HTR-8/SVneo (cell line): ENCODE results near the gene CD7.
A peak's percentile ranks its signal among the peaks of the same experiment; 100 is the strongest.

Source experiments
- DNase-seq: peaks from one replicate; pipeline ENCODE4 v3.0.0; 2011; ENCODE audit warnings: low spot score, mixed read lengths; ENCODE audit not compliant: insufficient read length
- FAIRE-seq: peaks from 2 replicates; lab custom pipeline; 2011; peaks lifted over from hg19 to GRCh38; lab: Jason Lieb, UNC

CD7 gene

GRCh38 chr17:82283208-82283749 is 34.1 kb downstream of the CD7 start:
- DNase-seq (peak; percentile 91), FAIRE-seq (peak; percentile 80)

GRCh38 chr17:82282239-82283207 is 34.9 kb downstream of the CD7 start:
- no peak for FAIRE-seq

DNA sequence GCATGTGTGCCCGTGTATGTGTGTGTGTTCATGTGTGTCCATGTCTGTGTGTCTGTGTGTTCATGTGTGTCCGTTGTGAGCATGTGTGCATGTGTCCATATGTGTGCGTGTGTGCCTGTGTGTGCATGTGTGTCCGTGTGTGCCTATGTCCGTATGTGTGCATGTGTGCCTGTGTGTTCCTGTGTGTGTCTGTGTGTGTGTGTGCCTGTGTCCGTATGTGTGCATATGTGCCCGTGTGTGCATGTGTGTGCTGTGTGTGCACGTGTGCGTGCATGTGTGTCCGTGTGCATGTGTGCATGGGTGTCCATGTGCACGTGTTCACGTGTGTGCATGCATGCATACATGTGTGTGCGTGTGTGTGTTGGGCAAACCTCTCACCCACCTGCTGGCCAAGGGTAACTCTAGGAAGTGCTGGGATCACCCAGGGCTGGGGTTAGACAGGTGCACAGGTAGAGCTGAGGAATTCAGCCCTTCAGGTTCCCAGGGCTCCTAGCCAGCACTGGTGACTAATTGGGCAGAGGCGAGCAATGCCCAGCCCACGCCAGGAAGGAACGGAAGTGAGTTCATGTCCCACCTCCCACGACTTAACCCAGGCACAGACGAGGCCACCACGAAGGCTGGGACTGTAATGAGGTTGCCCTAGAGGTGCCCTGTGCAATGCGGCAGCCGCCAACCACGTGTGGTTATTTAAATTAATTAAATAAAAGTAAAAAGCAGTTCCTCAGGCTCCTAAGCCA is 35.7 kb downstream of the CD7 start:
- FAIRE-seq (peak; percentile 98), DNase-seq (no peak)

More at GRCh38 chr17:82282239-82283207, 34.9 kb downstream of the CD7 start:
- DNase-seq, result no peak

DNA sequence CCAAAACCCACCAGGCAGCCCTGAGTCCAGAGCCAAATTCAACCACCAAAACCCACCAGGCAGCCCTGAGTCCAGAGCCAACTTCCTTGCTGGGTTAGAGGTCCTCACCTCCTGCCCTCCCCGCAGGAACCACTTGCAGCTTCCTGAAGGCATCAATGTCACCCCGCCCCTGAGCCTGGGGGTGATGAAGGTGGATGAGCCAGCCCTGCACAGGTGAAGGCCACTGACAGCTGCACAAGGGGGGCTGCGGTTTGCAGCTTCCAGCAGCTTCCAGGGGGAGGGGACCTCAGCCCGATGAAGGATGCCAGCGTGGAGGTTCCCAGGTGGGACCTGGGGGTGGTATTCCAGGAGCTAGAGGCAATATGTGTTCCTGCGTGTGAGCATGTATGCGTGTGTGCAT is 36.3 kb downstream of the CD7 start:
- no peak for DNase-seq
- FAIRE-seq, result no peak

- DNase-seq, result no peak
- FAIRE-seq, result no peak
These were observed 36.9 kb downstream of the CD7 start for GRCh38 chr17:82280537-82280936.

GRCh38 chr17:82278786-82279391 is 38.5 kb downstream of the CD7 start:
- no peak for DNase-seq
- FAIRE-seq, result no peak

DNA sequence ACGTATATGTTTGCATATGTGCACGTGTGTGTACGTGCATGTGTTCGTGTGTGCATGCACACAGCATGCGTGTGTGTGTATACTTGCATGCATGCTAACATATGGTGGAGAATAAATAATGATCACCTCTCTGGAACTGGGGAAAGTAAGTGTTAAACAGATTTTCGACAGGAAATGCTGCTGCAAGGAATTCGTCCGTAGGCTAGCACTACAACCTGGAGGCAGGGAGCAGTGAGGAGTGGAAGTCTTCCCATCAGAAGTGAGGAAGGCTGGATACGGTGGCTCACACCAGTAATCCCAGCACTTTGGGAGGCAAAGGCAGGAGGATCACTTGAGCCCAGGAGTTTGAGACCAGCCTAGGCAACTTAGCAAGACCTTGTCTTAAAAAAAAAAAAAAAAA is 39.1 kb downstream of the CD7 start:
- FAIRE-seq (peak; percentile 86), DNase-seq (no peak)

DNA sequence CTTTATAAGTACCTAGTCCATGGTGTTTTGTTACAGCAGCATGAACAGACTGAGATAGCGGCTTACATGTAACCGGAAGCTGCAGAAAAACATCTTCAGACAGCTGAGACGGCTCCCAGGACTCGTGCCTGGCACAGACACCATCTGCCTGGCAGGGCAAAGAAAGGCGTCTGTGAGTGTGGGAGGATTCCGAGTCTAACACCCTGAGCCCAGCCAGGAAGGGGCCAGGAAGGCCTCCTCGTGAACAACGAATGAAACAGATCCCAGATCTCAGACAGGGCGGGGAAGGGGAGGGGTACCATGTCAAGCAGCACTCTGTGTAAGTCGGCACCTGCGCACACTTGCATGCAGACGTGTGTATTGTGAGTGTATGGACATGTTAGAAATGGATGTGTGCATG is 39.6 kb downstream of the CD7 start:
- FAIRE-seq (no peak), DNase-seq (no peak)

GRCh38 chr17:82276938-82277337 is 40.5 kb downstream of the CD7 start:
- FAIRE-seq, result no peak
- no peak for DNase-seq

GRCh38 chr17:82275326-82275725 is 42.1 kb downstream of the CD7 start:
- no peak for FAIRE-seq

DNA sequence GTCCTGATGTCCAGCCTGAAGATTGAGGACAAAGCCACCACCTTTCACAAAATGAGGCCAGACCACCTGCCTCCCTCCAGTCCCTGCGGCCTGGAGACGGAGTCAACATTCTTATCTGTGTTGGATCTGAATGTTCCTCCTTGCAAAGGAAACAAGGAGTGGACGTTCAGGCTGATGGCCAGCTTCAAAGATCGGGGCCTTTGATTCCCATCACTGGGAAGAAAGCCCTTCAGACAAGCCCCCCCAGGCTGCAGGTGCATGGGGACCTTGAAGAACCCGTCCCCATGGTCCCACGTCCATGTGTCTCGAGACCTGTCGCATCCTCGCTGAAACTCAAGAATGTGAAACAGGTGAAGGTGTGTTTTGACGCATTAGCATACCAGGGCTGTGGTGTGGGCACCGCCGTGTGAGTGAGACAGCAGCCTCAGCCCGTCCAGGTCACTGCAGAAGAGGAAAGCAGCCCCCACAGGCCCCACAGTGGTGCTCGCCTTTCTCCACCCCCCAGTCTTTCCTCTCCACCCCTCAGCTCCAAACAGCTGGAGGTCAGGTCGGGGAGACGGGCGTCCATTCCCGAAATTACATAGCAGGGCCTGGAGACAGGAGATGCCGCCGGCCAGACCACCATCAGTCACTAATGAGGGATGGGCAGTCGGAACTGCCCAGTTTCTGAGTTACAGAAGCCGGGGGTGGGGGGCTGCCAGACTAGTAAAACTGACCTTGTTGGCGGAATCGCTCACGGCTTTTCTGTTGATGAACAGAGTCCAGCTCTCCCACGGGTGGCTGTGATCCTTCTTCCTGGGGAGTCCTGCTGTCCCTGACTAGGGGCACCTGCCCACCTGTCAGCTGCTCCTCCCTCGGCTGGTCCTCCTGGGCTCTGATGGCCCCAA is 43.0 kb downstream of the CD7 start:
- no peak for FAIRE-seq
- no peak for DNase-seq

More at GRCh38 chr17:82275326-82275725, 42.1 kb downstream of the CD7 start:
- DNase-seq, result no peak

DNA sequence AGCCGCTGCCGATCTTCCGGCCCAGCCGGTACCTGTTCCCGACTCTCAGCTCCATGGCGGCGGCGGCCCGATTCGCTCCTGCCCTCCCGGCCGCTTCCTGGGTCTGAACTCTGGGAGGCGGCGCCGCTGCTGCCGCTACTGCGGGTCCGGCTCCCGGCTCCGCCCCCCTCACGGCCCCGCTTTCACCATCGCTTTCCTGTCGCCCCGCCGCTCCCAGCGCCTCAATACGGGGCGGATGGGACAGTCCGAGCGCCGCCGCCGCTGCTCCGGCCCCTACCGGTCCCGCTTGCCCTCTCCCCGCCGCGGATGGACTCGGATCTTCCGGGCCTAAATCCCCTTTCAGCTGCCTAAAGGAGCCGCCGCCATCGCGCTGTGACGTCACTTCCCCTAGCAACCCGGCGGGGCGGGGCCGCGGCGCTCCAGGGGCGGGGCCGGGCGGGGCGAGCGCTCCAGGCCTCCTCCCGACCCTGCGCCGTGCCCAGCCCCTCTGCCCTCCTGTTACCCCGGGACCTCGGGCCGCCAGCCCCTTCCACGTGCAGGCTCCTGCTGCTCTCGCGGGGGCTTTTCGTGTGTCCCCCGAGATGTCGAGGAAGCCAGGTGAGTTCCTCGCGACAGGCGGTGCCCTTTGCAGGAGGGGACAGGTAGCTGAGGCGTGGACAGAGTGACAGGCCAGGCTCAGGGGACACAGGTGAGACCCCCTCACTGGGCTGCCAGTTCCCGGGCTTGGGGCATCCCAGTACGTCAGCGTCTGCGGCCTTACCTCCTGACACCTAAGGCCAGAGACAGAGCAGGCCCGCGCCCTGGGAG is 43.9 kb downstream of the CD7 start, which contains the start of gene CSNK1D:
TSS of gene CSNK1D (minus strand) at position 374 of the 807 bp plus-strand sequence. CDS start at position 55, 319 bp downstream.
- FAIRE-seq (no peak), DNase-seq (peak; percentile 84)

DNA sequence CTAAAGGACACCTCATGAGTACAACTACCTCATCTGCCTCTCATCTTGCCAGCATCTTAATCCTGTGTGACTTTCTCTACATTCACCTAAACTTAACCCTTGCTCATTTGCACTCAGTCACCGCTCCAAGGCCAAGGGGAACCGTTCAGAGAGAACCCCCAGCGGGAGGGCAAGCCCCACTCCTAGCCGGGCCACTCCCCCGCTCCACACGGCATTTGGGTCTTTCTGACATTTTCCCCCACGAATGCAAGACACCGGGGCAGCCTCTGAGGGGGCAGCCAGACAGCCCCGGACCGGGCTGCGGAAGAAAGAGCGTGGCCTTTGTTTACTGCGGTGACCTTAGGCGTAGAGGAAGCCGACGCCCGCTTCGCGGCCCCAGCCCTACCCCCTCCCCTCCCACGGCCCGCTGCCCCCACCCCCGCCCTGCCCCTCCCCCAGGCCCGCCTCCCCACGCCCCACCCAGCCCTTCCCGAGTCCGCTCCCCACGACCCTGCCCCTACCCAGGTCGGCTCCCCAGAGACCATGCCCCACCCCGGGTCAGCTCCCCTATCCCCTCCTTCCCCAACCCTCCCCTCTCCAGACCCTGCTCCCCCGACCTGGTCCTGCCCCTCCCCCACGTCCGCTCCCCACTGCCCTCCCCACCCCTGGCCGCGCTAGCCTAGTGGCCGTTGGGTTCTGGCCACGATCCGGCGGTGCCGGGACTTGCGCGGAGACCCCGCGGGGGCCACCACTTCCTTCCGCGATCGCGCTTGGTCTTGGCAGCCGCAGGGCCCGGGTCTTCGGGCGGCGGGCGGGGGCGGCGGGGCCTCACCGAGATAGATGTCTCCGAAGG is 44.7 kb downstream of the CD7 start:
- DNase-seq, result no peak
- FAIRE-seq, result no peak

DNA sequence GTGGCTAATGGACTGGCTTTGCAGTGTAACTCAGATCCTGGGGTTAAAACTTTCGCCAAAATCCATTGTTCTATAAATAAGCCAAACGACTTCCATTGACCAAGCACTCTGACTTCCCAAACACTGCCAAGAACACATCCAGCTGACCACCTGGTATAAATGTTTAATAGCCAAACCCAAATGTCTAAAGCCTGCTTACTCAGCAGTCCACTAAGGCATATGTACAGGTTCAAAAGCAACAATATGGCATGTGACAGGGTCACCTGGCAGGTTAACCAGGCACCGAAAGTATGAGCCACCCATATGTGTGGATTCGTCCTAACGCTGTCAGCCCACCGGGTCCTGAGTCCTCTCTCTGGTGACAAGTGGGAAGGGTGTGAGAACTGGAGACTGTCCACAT is 46.0 kb downstream of the CD7 start:
- no peak for DNase-seq
- no peak for FAIRE-seq

- FAIRE-seq, result no peak
- no peak for DNase-seq
These were observed 46.8 kb downstream of the CD7 start for GRCh38 chr17:82270651-82271050.

DNA sequence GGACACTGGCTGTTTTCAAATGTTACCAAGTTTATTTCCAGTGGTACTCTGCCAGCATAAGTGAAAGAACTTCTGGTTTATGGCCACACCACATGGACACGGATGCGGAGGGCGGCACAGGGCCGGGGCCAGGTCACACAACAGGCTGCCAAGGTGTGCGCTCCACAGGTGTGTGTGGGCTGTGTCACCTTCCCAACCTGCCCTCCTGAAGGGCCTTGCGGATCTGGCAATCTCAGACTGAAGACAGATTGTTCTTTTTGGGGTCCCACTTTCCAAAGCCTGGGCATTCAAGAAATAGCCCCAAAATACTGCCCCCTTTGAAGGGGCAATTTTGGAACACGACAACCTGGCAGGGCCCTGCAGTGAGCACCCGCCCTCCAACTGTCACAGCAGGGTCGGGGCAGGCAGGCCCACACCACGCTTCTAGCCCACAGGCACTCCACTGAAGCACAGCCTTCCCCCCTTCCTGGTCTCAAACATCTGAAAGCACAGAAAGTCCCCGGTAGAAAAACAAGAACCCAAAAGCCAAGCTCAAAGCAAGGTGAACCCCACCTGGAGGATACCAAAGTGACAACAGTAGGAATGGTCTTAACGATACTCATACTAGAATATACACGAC is 47.4 kb downstream of the CD7 start:
- FAIRE-seq (no peak), DNase-seq (no peak)

DNA sequence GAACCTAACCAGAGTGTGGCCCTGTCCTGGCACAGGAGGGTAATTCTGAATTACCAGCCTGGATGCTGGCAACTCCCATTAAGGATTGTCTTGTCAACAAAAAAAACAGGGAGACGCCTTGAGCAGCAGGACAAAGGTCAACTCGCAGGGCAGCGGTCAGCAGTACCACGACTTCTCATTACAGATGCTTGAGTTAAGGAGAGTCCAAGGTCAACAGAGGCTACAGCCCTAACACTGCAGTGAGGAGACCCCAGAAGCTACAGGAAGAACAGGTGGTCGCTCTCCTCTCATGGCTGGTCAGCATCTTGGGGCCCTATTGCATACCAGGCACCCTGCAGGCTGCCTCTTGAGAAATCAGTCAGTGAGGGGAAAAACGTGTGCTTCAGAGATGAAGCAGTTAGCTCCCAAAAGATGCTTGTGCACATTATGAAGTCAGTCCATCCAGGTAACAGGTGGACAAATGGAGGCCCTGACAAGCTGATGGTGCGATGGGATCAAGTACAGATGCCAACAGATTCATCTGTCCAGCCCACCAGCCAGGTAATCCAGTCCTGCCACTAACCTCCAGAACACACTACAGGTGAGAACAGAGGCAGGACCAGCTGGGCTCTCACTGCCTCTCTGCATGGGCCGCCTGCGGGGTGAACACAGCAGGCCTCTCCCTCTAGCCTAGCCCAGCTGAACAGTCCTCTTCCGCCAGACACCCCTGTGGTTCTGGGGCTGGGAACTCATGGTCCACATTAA is 48.1 kb downstream of the CD7 start:
- no peak for FAIRE-seq
- DNase-seq, result no peak
